Ovary (tissue), 9 donors: ENCODE results near the gene CTBP1. TPM values are rescaled to one million over a fixed set of nuclear protein-coding genes. Genes with fewer than 3 reads are reported as not detected.

Experiments used
- DNase-seq, 5 donors: peaks; one replicate each; pipeline ENCODE4 v3.0.0-alpha.2; 2019 to 2020
- H3K27ac ChIP-seq, 2 donors: fragments of 200-600 bp; one replicate each; pipeline versions ENCODE4 v1.5.1 to v1.8.0; 2019 to 2022
- H3K27me3 ChIP-seq: fragments of 200-600 bp; one replicate; pipeline ENCODE4 v1.8.0; 2022
- H3K36me3 ChIP-seq: fragments of 200-600 bp; sonication (generic); one replicate; pipeline ENCODE4 v1.5.1; 2019
- H3K4me1 ChIP-seq: one replicate; pipeline ENCODE4 v1.8.1; 2013; ENCODE audit warnings: mild to moderate bottlenecking, moderate library complexity; ENCODE audit not compliant: insufficient read depth
- H3K4me3 ChIP-seq: fragments of 200-600 bp; sonication (generic); one replicate; pipeline ENCODE4 v1.5.1; 2017
- H3K9me3 ChIP-seq, 2 donors: fragments of 200-600 bp in 1 of 2; sonication (generic) in 1 of 2; one replicate each; pipeline versions ENCODE4 v1.5.1 to v1.8.1; 2013 to 2019; ENCODE audit warnings: mild to moderate bottlenecking in 1 of 2, moderate library complexity in 1 of 2
- CTCF ChIP-seq, 3 donors: fragments of 450-650 bp in 2 of 3; fragments of 200-600 bp in 1 of 3; IDR thresholded peaks; one replicate each; pipeline versions ENCODE4 v1.5.1 to v1.8.0; 2016 to 2022; ENCODE audit warnings: antibody characterized with exemption in 3 of 3, mild to moderate bottlenecking in 1 of 3
- EP300 ChIP-seq: sonication (generic); formaldehyde crosslinking; IDR thresholded peaks from one replicate; pipeline ENCODE4 v1.6.1; 2017; ENCODE audit warnings: antibody characterized with exemption
- POLR2A ChIP-seq: fragments of 450-650 bp; IDR thresholded peaks from one replicate; pipeline ENCODE4 v1.6.1; 2017; ENCODE audit warnings: antibody characterized with exemption, mild to moderate bottlenecking, moderate library complexity
- WGBS, 3 donors: extraction: QIAGEN DNeasy Blood & Tissue Kit in 1 of 3; methylation state at CpG; one replicate each; pipeline versions ENCODE4 v1.1.5 to v1.1.7; 2013 to 2017; 5-methylcytosine and 5-hydroxymethylcytosine counted together
- intact Hi-C, 4 donors: fragments of 100-400 bp; cut with DNase I; formaldehyde crosslinking; loops; one replicate each; pipeline versions ENCODE4 v1.11.0 to v1.15.1; 2022 to 2023
- polyA plus RNA-seq, 2 donors: library from polyadenylated mRNA; stranded (reverse); fragments of 200-250 nt in 1 of 2; fragments of 350-450 nt in 1 of 2; fragmentation: Illumina TruSeq in 1 of 2; extraction: RNeasy Lipid Tissue Mini Kit (QIAGEN cat#74804) in 1 of 2; gene quantifications; one replicate each; pipeline ENCODE4 v1.2.3, GENCODE V29; 2013 to 2014
- total RNA-seq, 7 donors: library from RNA; depleted of rRNA in 2 of 7; stranded (reverse); fragments of >200 nt in 2 of 7; fragmentation: NEBNext Ultra II Directional in 3 of 7; extraction: Animal tissue kit (Norgen Biotek cat#: 25700) in 3 of 7; gene quantifications; one replicate each; pipeline versions ENCODE4 v1.1.0 to v1.2.4, GENCODE V29; 2016 to 2023
- donor health status: DM: no; HTN: no; CAD: no; lungs with moderate emphysema.
- donor health status: DM: no; HTN: no; CAD: no.
- donor health status: Bipolar disorder and iron deficiency.
- donor health status: DM: yes; HTN: yes; CAD: no.
- donor health status: DM: no; HTN: no; CAD: no.
- donor health status: DM: yes; HTN: yes; CAD: no.

Gene CTBP1
- total and polyA plus RNA-seq, 9 donors: 45.7 to 231 (median 141) TPM

GRCh38 chr4:1207603-1208265 lies 41.2 kb downstream of the CTBP1 start:
- no peak for TF ChIP-seq CTCF (IDR thresholded peaks at IDR 0.05)
- TF ChIP-seq EP300: no peak
- DNase-seq: peak; percentile 81 to 93 (median 86)
- no peak overlapping the region for H3K4me3 ChIP-seq
- H3K9me3 ChIP-seq: no peaks in the 10 kb centered on the region
- peak overlapping the region; percentile 26 to 50 for H3K27ac ChIP-seq
- WGBS, 3 donors: 7 to 10% (median 8%) methylated on average over 22 to 31 of the region's 31 CpGs
- H3K4me1 ChIP-seq: peaks cover 38% of the 10 kb centered on the region
- intact Hi-C loops: loop anchor here in 3 of 4 donors (5.0 kb wide), 2 partner anchors 35 to 40 kb away; partner anchors contain the start of gene SPON2 (in 2 of the 3)
- no peaks in the 10 kb centered on the region for H3K36me3 ChIP-seq
- no peaks in the 10 kb centered on the region for H3K27me3 ChIP-seq

- no peaks in the 10 kb centered on the region for H3K36me3 ChIP-seq
- no peak overlapping the region for H3K4me3 ChIP-seq
- no peak overlapping the region for H3K27ac ChIP-seq
- no peaks in the 10 kb centered on the region for H3K27me3 ChIP-seq
- no peaks in the 10 kb centered on the region for H3K9me3 ChIP-seq
- DNase-seq: peak in 3 of 5 donors; percentile 26 to 60 (median 37)
- TF ChIP-seq CTCF (IDR thresholded peaks at IDR 0.05) (no peak), EP300 (no peak), POLR2A (no peak)
- WGBS, 3 donors: 56 to 77% (median 76%) methylated on average over 12 of the region's 12 CpGs
- intact Hi-C loops: loop anchor here in 3 of 4 donors (5.0 kb wide), 2 partner anchors 35 to 40 kb away; partner anchors contain the start of gene SPON2 (in 2 of the 3)
- peaks cover 36% of the 10 kb centered on the region for H3K4me1 ChIP-seq
Observed at GRCh38 chr4:1207157-1207470, 41.8 kb downstream of the CTBP1 start.

GRCh38 chr4:1206299-1207156 lies 42.4 kb downstream of the CTBP1 start:
- no peaks in the 10 kb centered on the region for H3K27me3 ChIP-seq
- intact Hi-C loops: loop anchor here in 3 of 4 donors (5.0 kb wide), 2 partner anchors 34 to 39 kb away; partner anchors contain the start of gene SPON2 (in 2 of the 3)
- 89 to 93% (median 92%) methylated on average over 19 to 21 of the region's 21 CpGs for WGBS, 3 donors
- peaks cover 33% of the 10 kb centered on the region for H3K4me1 ChIP-seq
- H3K36me3 ChIP-seq: no peaks in the 10 kb centered on the region
- H3K4me3 ChIP-seq: no peak overlapping the region
- TF ChIP-seq EP300: no peak
- TF ChIP-seq CTCF (IDR thresholded peaks at IDR 0.05): no peak
- no peak for TF ChIP-seq POLR2A
- H3K9me3 ChIP-seq: no peaks in the 10 kb centered on the region
- peak in 4 of 5 donors; percentile 23 to 52 (median 34) for DNase-seq
- H3K27ac ChIP-seq: no peak overlapping the region

- 91 to 97% (median 94%) methylated on average over 12 to 17 of the region's 17 CpGs for WGBS, 3 donors
- peak in 2 of 5 donors; percentile 26 to 44 for DNase-seq
- H3K27ac ChIP-seq: no peak overlapping the region
Observed at GRCh38 chr4:1205586-1206298, 43.2 kb downstream of the CTBP1 start.

More at GRCh38 chr4:1205586-1206298, 43.2 kb downstream of the CTBP1 start:
- intact Hi-C loops: loop anchor here in 3 of 4 donors (5.0 kb wide), 2 partner anchors 33 to 38 kb away; partner anchors contain the start of gene SPON2 (in 2 of the 3)
- TF ChIP-seq POLR2A (no peak), EP300 (no peak), CTCF (IDR thresholded peaks at IDR 0.05) (no peak)
- Histone ChIP-seq H3K36me3 (no peaks in the 10 kb centered on the region), H3K9me3 (no peaks in the 10 kb centered on the region), H3K4me1 (peaks cover 34% of the 10 kb centered on the region), H3K4me3 (no peak overlapping the region), H3K27me3 (no peaks in the 10 kb centered on the region)
